Measurements from ENCODE around the gene CHP1. TPM values are rescaled to one million over a fixed set of nuclear protein-coding genes. Genes with fewer than 3 reads are reported as not detected.

CHP1 gene
- total RNA-seq, 2 experiments from 2014 or later: 43.7 to 45.2 TPM

Other genes starting within 250 kb of the CHP1 start
- 10 to 100 TPM; 27.3 to 29.2 TPM for gene INO80, start 115.0 kb upstream of the CHP1 start, total RNA-seq
- not detected for gene EXD1, start 511 bp upstream of the CHP1 start, total RNA-seq
- 10 to 100 TPM; 18.7 to 19.9 TPM for gene OIP5, start 101.3 kb downstream of the CHP1 start, total RNA-seq
- gene NUSAP1, start 101.6 kb downstream of the CHP1 start, total RNA-seq: 100 to 1,000 TPM; 118 to 126 TPM
- gene NDUFAF1, start 171.2 kb downstream of the CHP1 start, total RNA-seq: 10 to 100 TPM; 18.1 to 19.6 TPM
- 10 to 100 TPM; 28.3 to 33.8 TPM for gene RTF1, start 185.8 kb downstream of the CHP1 start, total RNA-seq

Measured in activated CD8-positive, alpha-beta memory T cell treated with anti-CD3 and anti-CD28 coated beads for 36 hours (primary cell).